ENCODE results near the gene HOXA10. TPM values are rescaled to one million over a fixed set of nuclear protein-coding genes. Genes with fewer than 3 reads are reported as not detected.

The HOXA10 gene
- total RNA-seq, 2 experiments from 2014 or later: not detected

DNA sequence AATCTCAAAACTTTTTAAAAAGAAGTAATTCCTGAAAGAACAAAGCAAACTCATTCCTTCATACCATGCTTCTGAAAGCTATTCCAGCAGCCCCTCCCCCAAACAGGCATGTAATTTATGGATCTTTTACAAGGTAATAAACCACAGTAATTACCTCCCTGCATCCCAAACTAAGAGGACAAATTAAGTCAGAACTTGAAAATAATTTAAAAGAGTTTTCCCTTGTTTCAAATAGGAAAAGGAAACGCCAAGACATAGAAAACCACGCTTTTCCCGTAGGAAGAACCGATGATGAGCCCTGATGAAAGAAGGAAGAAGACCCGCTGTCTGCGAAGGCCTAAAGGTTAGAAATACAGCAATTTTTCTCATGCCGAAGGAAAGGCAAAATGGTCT lies 52.4 kb downstream of the HOXA10 start:
- CTCF ChIA-PET: interaction anchor here (0.6 kb wide), 1 partner anchor 1012 kb away, joined by 3 read pairs; no protein-coding TSS in a partner anchor
- intact Hi-C loops (cut with micrococcal nuclease): no loop called here

More for the DNA sequence above, 52.4 kb downstream of the HOXA10 start:
- DNase-seq: no peak
- Mint-ChIP-seq H3K4me1 (ENCODE audit: low read depth) (no peaks in the 10 kb centered on the region), H3K27ac (no peak overlapping the region), H3K36me3 (ENCODE audit: low read depth) (no peaks in the 10 kb centered on the region), H3K4me3 (no peak overlapping the region), H3K9me3 (no peaks in the 10 kb centered on the region), H3K27me3 (ENCODE audit: low read depth) (peaks cover 14% of the 10 kb centered on the region)

Small RNAs within 50 kb of the gene (microRNA-seq; reads per million reads assigned to microRNA genes)
- 20.8 reads per million, percentile 35 among the genes with 10 or more reads in this experiment for gene MIR196B (ENCODE audit: borderline microRNAs expressed, borderline replicate concordance)

Other genes starting within 250 kb of the HOXA10 start
- under 1 TPM; 0.24 to 0.30 TPM for gene HOXA1, start 78.3 kb downstream of the HOXA10 start, total RNA-seq
- not detected for gene HOXA2, start 71.6 kb downstream of the HOXA10 start, total RNA-seq
- gene HOXA4, start 43.6 kb downstream of the HOXA10 start, total RNA-seq: under 1 TPM in 1 of 2 experiments, not detected in 1; 0.14 TPM
- gene HOXA5, start 30.6 kb downstream of the HOXA10 start, total RNA-seq: not detected
- gene HOXA6, start 26.5 kb downstream of the HOXA10 start, total RNA-seq: not detected
- not detected for gene HOXA3, start 21.7 kb downstream of the HOXA10 start, total RNA-seq
- gene HOXA7, start 17.6 kb downstream of the HOXA10 start, total RNA-seq: not detected
- gene HOXA9, start 8.8 kb downstream of the HOXA10 start, total RNA-seq: not detected
- gene HOXA11, start 10.9 kb upstream of the HOXA10 start, total RNA-seq: not detected
- not detected for gene HOXA13, start 25.8 kb upstream of the HOXA10 start, total RNA-seq
- not detected for gene EVX1, start 68.5 kb upstream of the HOXA10 start, total RNA-seq

Data from activated naive CD4-positive, alpha-beta T cell treated with anti-CD3 and anti-CD28 coated beads for 36 hours (primary cell).